Nephron progenitor cell (in vitro differentiated cells): ENCODE measurements around the gene HRG.
"Not testable (repeated sequence)": the region's sequence is repeated elsewhere in the genome, so short reads cannot be mapped to it uniquely, and the experiment has no call there.

Source experiments
- DNase-seq: peaks from one replicate; pipeline ENCODE4 v3.0.0; 2021
- H3K27ac Mint-ChIP-seq: 2 replicates; pipeline ENCODE4 v1.8.0; 2021; ENCODE audit warnings: mild to moderate bottlenecking, moderate library complexity, mixed read lengths
- H3K27me3 Mint-ChIP-seq: 2 replicates; pipeline ENCODE4 v1.8.0; 2021; ENCODE audit warnings: mild to moderate bottlenecking, low read depth, mixed read lengths; ENCODE audit not compliant: poor library complexity
- H3K36me3 Mint-ChIP-seq: 2 replicates; pipeline ENCODE4 v1.8.0; 2021; ENCODE audit warnings: low read depth, mixed read lengths
- H3K4me1 Mint-ChIP-seq: 2 replicates; pipeline ENCODE4 v1.8.0; 2021; ENCODE audit warnings: mixed read lengths
- H3K4me3 Mint-ChIP-seq: 2 replicates; pipeline ENCODE4 v1.8.0; 2021; ENCODE audit warnings: mild to moderate bottlenecking, moderate library complexity, mixed read lengths
- H3K9me3 Mint-ChIP-seq: 2 replicates; pipeline ENCODE4 v1.8.0; 2021; ENCODE audit warnings: mild to moderate bottlenecking, moderate library complexity, mixed read lengths
- TF ChIP-seq, protein P1 (sequence below): fragments of 200-600 bp; sonication (generic); IDR thresholded peaks from 2 replicates; pipeline ENCODE4 v1.5.0; 2021; ENCODE audit warnings: antibody characterized with exemption

The HRG gene

GRCh38 chr3:186697510-186697909, 31.7 kb downstream of the HRG start:
- Mint-ChIP-seq H3K27me3 (no peaks in the 10 kb centered on the region), H3K9me3 (no peaks in the 10 kb centered on the region), H3K4me1 (no peaks in the 10 kb centered on the region)

DNA sequence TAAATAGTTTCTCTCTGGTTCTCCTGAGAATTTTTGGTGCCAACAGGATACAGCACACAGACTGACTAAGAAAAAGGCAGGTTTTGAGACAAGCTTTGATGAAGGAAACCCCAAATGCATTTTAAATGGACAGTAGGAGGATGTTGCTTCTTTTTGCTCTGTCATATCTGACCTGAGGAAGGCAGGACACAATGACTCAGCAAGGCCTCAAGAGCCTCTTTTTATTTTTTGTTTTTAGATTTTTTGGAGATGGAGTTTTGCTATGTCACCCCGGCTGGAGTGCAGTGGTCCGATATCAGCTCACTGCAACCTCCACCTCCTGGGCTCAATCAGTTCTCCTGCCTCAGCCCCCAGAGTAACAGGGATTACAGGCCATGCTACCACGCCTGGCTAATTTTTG, 34.5 kb downstream of the HRG start:
- Mint-ChIP-seq H3K36me3 (no peaks in the 10 kb centered on the region), H3K27ac (no peak overlapping the region), H3K27me3 (no peaks in the 10 kb centered on the region), H3K4me1 (no peaks in the 10 kb centered on the region), H3K9me3 (no peaks in the 10 kb centered on the region), H3K4me3 (no peak overlapping the region)
- TF ChIP-seq, protein P1, sequence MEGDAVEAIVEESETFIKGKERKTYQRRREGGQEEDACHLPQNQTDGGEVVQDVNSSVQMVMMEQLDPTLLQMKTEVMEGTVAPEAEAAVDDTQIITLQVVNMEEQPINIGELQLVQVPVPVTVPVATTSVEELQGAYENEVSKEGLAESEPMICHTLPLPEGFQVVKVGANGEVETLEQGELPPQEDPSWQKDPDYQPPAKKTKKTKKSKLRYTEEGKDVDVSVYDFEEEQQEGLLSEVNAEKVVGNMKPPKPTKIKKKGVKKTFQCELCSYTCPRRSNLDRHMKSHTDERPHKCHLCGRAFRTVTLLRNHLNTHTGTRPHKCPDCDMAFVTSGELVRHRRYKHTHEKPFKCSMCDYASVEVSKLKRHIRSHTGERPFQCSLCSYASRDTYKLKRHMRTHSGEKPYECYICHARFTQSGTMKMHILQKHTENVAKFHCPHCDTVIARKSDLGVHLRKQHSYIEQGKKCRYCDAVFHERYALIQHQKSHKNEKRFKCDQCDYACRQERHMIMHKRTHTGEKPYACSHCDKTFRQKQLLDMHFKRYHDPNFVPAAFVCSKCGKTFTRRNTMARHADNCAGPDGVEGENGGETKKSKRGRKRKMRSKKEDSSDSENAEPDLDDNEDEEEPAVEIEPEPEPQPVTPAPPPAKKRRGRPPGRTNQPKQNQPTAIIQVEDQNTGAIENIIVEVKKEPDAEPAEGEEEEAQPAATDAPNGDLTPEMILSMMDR: no peak
- DNase-seq: no peak

More at GRCh38 chr3:186697510-186697909, 31.7 kb downstream of the HRG start:
- Mint-ChIP-seq H3K4me3 (no peak overlapping the region), H3K36me3 (no peaks in the 10 kb centered on the region), H3K27ac (no peak overlapping the region)
- TF ChIP-seq, protein P1: no peak
- no peak for DNase-seq

DNA sequence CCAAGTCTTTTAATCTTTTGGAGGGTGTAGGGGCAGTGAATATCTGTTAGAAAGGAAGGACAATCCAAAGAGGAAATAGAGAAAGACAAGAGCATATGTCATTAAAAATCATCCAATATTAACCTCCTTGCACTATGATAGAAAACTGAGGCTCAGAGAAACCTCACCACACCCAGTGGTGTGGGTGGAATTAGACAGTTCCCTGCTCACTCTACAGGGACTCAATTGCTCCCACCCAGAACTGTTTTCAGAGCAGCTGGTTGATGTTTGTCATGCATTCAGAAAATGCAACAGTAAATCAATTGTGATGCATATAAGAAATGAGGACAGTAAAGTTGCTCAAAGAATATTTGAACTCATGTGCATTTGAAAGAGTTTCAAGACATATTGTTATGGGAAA, 36.6 kb downstream of the HRG start:
- not testable (repeated sequence) for H3K27me3 Mint-ChIP-seq, H3K36me3 Mint-ChIP-seq, H3K4me3 Mint-ChIP-seq, H3K9me3 Mint-ChIP-seq, H3K4me1 Mint-ChIP-seq, DNase-seq, H3K27ac Mint-ChIP-seq

GRCh38 chr3:186705882-186706780, 40.3 kb downstream of the HRG start:
- no peak overlapping the region for H3K27ac Mint-ChIP-seq
- peaks cover 4% of the 10 kb centered on the region for H3K27me3 Mint-ChIP-seq
- no peaks in the 10 kb centered on the region for H3K4me1 Mint-ChIP-seq
- H3K9me3 Mint-ChIP-seq: no peaks in the 10 kb centered on the region
- TF ChIP-seq, protein P1: no peak
- no peaks in the 10 kb centered on the region for H3K36me3 Mint-ChIP-seq
- H3K4me3 Mint-ChIP-seq: no peak overlapping the region
- no peak for DNase-seq

- Mint-ChIP-seq H3K4me1 (no peaks in the 10 kb centered on the region), H3K9me3 (no peaks in the 10 kb centered on the region), H3K4me3 (no peak overlapping the region), H3K27ac (no peak overlapping the region), H3K27me3 (peaks cover 4% of the 10 kb centered on the region), H3K36me3 (no peaks in the 10 kb centered on the region)
- TF ChIP-seq, protein P1: no peak
- DNase-seq: no peak
These were observed 43.3 kb downstream of the HRG start for GRCh38 chr3:186708983-186709679.

DNA sequence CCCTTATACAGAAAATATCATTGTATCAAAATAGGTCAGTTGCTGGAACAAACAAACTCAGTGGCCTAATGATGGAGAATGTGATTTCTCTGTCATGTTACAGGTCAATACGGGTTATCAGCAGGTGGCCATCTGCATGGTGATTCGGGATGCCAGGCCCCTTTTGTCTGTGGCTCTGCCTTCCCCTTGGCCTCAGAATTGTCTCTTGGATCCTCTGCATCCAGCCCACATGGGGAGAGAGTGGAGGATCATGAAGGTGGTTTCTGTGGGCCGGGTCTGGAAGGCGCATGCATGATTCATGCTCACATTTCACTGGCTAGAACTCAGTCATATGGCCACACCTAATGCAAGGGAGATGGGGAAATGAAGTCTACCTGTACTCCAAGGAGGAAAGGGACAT, 44.9 kb downstream of the HRG start:
- not testable (repeated sequence) for DNase-seq, H3K27me3 Mint-ChIP-seq, H3K4me3 Mint-ChIP-seq, H3K4me1 Mint-ChIP-seq, H3K9me3 Mint-ChIP-seq, H3K36me3 Mint-ChIP-seq, H3K27ac Mint-ChIP-seq
